Activated naive CD8-positive, alpha-beta T cell treated with anti-CD3 and anti-CD28 coated beads for 36 hours (primary cell): ENCODE data around the gene TTC28. TPM values are rescaled to one million over a fixed set of nuclear protein-coding genes. Genes with fewer than 3 reads are reported as not detected.

Experiments used
- DNase-seq: peaks from one replicate; pipeline ENCODE4 v3.0.0; 2021
- H3K27ac Mint-ChIP-seq: one replicate; pipeline ENCODE4 v1.8.0; 2022; ENCODE audit warnings: mild to moderate bottlenecking, moderate library complexity, mixed read lengths
- H3K27me3 Mint-ChIP-seq: one replicate; pipeline ENCODE4 v1.8.0; 2022; ENCODE audit warnings: mild to moderate bottlenecking, mixed read lengths
- H3K36me3 Mint-ChIP-seq: one replicate; pipeline ENCODE4 v1.8.0; 2021; ENCODE audit warnings: mild to moderate bottlenecking, mixed read lengths
- H3K4me1 Mint-ChIP-seq: one replicate; pipeline ENCODE4 v1.8.0; 2021; ENCODE audit warnings: mixed read lengths
- H3K4me3 Mint-ChIP-seq: one replicate; pipeline ENCODE4 v1.8.0; 2022; ENCODE audit warnings: mild to moderate bottlenecking, moderate library complexity, mixed read lengths
- H3K9me3 Mint-ChIP-seq: one replicate; pipeline ENCODE4 v1.8.0; 2022; ENCODE audit warnings: mixed read lengths
- total RNA-seq, 2 experiments: library from RNA; stranded (reverse); gene quantifications; one replicate each; pipeline ENCODE4 v1.2.3, GENCODE V29; 2021

The TTC28 gene
- total RNA-seq, 2 experiments from 2014 or later, result 1.0 to 1.9 TPM

- Mint-ChIP-seq H3K27ac (no peak overlapping the region), H3K27me3 (no peaks in the 10 kb centered on the region)
Measured at GRCh38 chr22:28154861-28155260, 524.8 kb downstream of the TTC28 start.

GRCh38 chr22:28151151-28151816 lies 528.4 kb downstream of the TTC28 start:
- H3K36me3 Mint-ChIP-seq, result peaks cover 3% of the 10 kb centered on the region
- H3K27ac Mint-ChIP-seq, result no peak overlapping the region
- H3K4me3 Mint-ChIP-seq, result no peak overlapping the region
- H3K4me1 Mint-ChIP-seq, result no peaks in the 10 kb centered on the region
- H3K9me3 Mint-ChIP-seq, result peaks cover under 1% of the 10 kb centered on the region
- DNase-seq, result no peak
- H3K27me3 Mint-ChIP-seq, result no peaks in the 10 kb centered on the region

More at GRCh38 chr22:28154861-28155260, 524.8 kb downstream of the TTC28 start:
- H3K36me3 Mint-ChIP-seq, result peaks cover 5% of the 10 kb centered on the region
- no peak for DNase-seq
- H3K4me3 Mint-ChIP-seq, result no peak overlapping the region
- peaks cover 3% of the 10 kb centered on the region for H3K9me3 Mint-ChIP-seq
- H3K4me1 Mint-ChIP-seq, result no peaks in the 10 kb centered on the region

GRCh38 chr22:28148816-28149465 lies 530.7 kb downstream of the TTC28 start:
- DNase-seq, result no peak

GRCh38 chr22:28147401-28147800 lies 532.2 kb downstream of the TTC28 start:
- Mint-ChIP-seq H3K27me3 (peaks cover 3% of the 10 kb centered on the region), H3K4me1 (no peaks in the 10 kb centered on the region), H3K4me3 (no peak overlapping the region), H3K27ac (no peak overlapping the region), H3K9me3 (no peaks in the 10 kb centered on the region), H3K36me3 (no peaks in the 10 kb centered on the region)
- no peak for DNase-seq

More at GRCh38 chr22:28148816-28149465, 530.7 kb downstream of the TTC28 start:
- no peaks in the 10 kb centered on the region for H3K27me3 Mint-ChIP-seq
- H3K9me3 Mint-ChIP-seq, result no peaks in the 10 kb centered on the region
- H3K27ac Mint-ChIP-seq, result no peak overlapping the region
- H3K4me1 Mint-ChIP-seq, result no peaks in the 10 kb centered on the region
- no peak overlapping the region for H3K4me3 Mint-ChIP-seq
- H3K36me3 Mint-ChIP-seq, result no peaks in the 10 kb centered on the region

GRCh38 chr22:28146401-28147314 lies 533.0 kb downstream of the TTC28 start:
- Mint-ChIP-seq H3K9me3 (no peaks in the 10 kb centered on the region), H3K4me1 (peaks cover under 1% of the 10 kb centered on the region), H3K27me3 (peaks cover 3% of the 10 kb centered on the region), H3K4me3 (no peak overlapping the region), H3K27ac (no peak overlapping the region), H3K36me3 (no peaks in the 10 kb centered on the region)
- DNase-seq, result no peak

GRCh38 chr22:28143961-28144745 lies 535.5 kb downstream of the TTC28 start:
- DNase-seq, result no peak
- no peaks in the 10 kb centered on the region for H3K36me3 Mint-ChIP-seq
- H3K27me3 Mint-ChIP-seq, result peaks cover 3% of the 10 kb centered on the region
- H3K9me3 Mint-ChIP-seq, result no peaks in the 10 kb centered on the region
- H3K27ac Mint-ChIP-seq, result no peak overlapping the region
- peaks cover 2% of the 10 kb centered on the region for H3K4me1 Mint-ChIP-seq
- no peak overlapping the region for H3K4me3 Mint-ChIP-seq

- Mint-ChIP-seq H3K36me3 (no peaks in the 10 kb centered on the region), H3K27me3 (peaks cover 3% of the 10 kb centered on the region), H3K9me3 (no peaks in the 10 kb centered on the region), H3K4me1 (peaks cover 2% of the 10 kb centered on the region), H3K27ac (no peak overlapping the region), H3K4me3 (no peak overlapping the region)
- no peak for DNase-seq
Measured at GRCh38 chr22:28143241-28143865, 536.3 kb downstream of the TTC28 start.

GRCh38 chr22:28142361-28142961 lies 537.2 kb downstream of the TTC28 start:
- H3K36me3 Mint-ChIP-seq, result no peaks in the 10 kb centered on the region
- H3K9me3 Mint-ChIP-seq, result no peaks in the 10 kb centered on the region
- no peak overlapping the region for H3K4me3 Mint-ChIP-seq
- peaks cover 3% of the 10 kb centered on the region for H3K27me3 Mint-ChIP-seq
- H3K27ac Mint-ChIP-seq, result no peak overlapping the region
- H3K4me1 Mint-ChIP-seq, result peaks cover 2% of the 10 kb centered on the region
- DNase-seq, result no peak

- DNase-seq, result no peak
- Mint-ChIP-seq H3K4me1 (peaks cover 2% of the 10 kb centered on the region), H3K9me3 (no peaks in the 10 kb centered on the region), H3K27ac (no peak overlapping the region), H3K27me3 (peaks cover 3% of the 10 kb centered on the region), H3K4me3 (no peak overlapping the region), H3K36me3 (no peaks in the 10 kb centered on the region)
Measured at GRCh38 chr22:28141614-28142013, 538.0 kb downstream of the TTC28 start.

GRCh38 chr22:28139961-28140360 lies 539.7 kb downstream of the TTC28 start:
- H3K36me3 Mint-ChIP-seq, result peaks cover under 1% of the 10 kb centered on the region
- peaks cover 2% of the 10 kb centered on the region for H3K4me1 Mint-ChIP-seq
- H3K27me3 Mint-ChIP-seq, result peaks cover 3% of the 10 kb centered on the region
- no peak overlapping the region for H3K27ac Mint-ChIP-seq
- H3K4me3 Mint-ChIP-seq, result no peak overlapping the region
- H3K9me3 Mint-ChIP-seq, result no peaks in the 10 kb centered on the region
- DNase-seq, result no peak

GRCh38 chr22:28139516-28139915 lies 540.1 kb downstream of the TTC28 start:
- Mint-ChIP-seq H3K36me3 (peaks cover 1% of the 10 kb centered on the region), H3K9me3 (no peaks in the 10 kb centered on the region), H3K27me3 (peaks cover 3% of the 10 kb centered on the region), H3K4me1 (peaks cover 2% of the 10 kb centered on the region), H3K27ac (no peak overlapping the region), H3K4me3 (no peak overlapping the region)
- no peak for DNase-seq

GRCh38 chr22:28137036-28137435 lies 542.6 kb downstream of the TTC28 start:
- Mint-ChIP-seq H3K27ac (no peak overlapping the region), H3K4me1 (peaks cover 2% of the 10 kb centered on the region), H3K9me3 (no peaks in the 10 kb centered on the region), H3K4me3 (no peak overlapping the region), H3K27me3 (no peaks in the 10 kb centered on the region), H3K36me3 (peaks cover 1% of the 10 kb centered on the region)
- no peak for DNase-seq

GRCh38 chr22:28132466-28132865 lies 547.2 kb downstream of the TTC28 start:
- Mint-ChIP-seq H3K27ac (no peak overlapping the region), H3K9me3 (no peaks in the 10 kb centered on the region), H3K4me1 (no peaks in the 10 kb centered on the region), H3K36me3 (peaks cover 3% of the 10 kb centered on the region), H3K4me3 (no peak overlapping the region), H3K27me3 (no peaks in the 10 kb centered on the region)
- no peak for DNase-seq
